KMS-11 (cell line): ENCODE measurements around the gene SGMS2.

Source experiments
- H2AFZ ChIP-seq: fragments of 200-600 bp; sonication (generic); 2 replicates; pipeline ENCODE4 v1.6.1; 2016; ENCODE audit warnings: antibody characterized with exemption, mixed run types, low read depth
- H3K27ac ChIP-seq: fragments of 200-600 bp; sonication (generic); 2 replicates; pipeline ENCODE4 v1.6.1; 2016; ENCODE audit warnings: mild to moderate bottlenecking, mixed run types
- H3K27me3 ChIP-seq: fragments of 200-600 bp; sonication (generic); 2 replicates; pipeline ENCODE4 v1.6.1; 2017; ENCODE audit warnings: mild to moderate bottlenecking, low read depth, mixed run types, moderate library complexity; ENCODE audit not compliant: insufficient read depth
- H3K36me3 ChIP-seq: fragments of 200-600 bp; sonication (generic); 2 replicates; pipeline ENCODE4 v1.6.1; 2017; ENCODE audit warnings: mild to moderate bottlenecking, mixed run types; ENCODE audit not compliant: insufficient read depth
- H3K4me1 ChIP-seq: fragments of 200-600 bp; sonication (generic); 2 replicates; pipeline ENCODE4 v1.6.1; 2016; ENCODE audit warnings: mild to moderate bottlenecking, low read depth, mixed run types; ENCODE audit not compliant: poor library complexity, severe bottlenecking
- H3K4me2 ChIP-seq: fragments of 200-600 bp; sonication (generic); 2 replicates; pipeline ENCODE4 v1.7.0; 2016; ENCODE audit warnings: mild to moderate bottlenecking, mixed run types
- H3K4me3 ChIP-seq: fragments of 200-600 bp; sonication (generic); IDR thresholded peaks from 2 replicates; pipeline ENCODE4 v1.6.1; 2017; ENCODE audit warnings: low read depth, low read length, mixed read lengths; ENCODE audit not compliant: insufficient read depth
- H3K79me2 ChIP-seq: fragments of 200-600 bp; sonication (generic); 2 replicates; pipeline ENCODE4 v1.6.1; 2016; ENCODE audit warnings: low read depth, mixed run types; ENCODE audit not compliant: insufficient read depth
- H3K9ac ChIP-seq: fragments of 200-600 bp; sonication (generic); 2 replicates; pipeline ENCODE4 v1.6.1; 2016; ENCODE audit warnings: mild to moderate bottlenecking, mixed run types
- H4K20me1 ChIP-seq: fragments of 200-600 bp; sonication (generic); 2 replicates; pipeline ENCODE4 v1.6.1; 2016; ENCODE audit warnings: mild to moderate bottlenecking, mixed run types; ENCODE audit not compliant: insufficient read depth
- TF ChIP-seq, protein P1 (sequence below): fragments of 200-600 bp; sonication (generic); conservative IDR thresholded peaks from 2 replicates; pipeline ENCODE4 v1.6.1; 2017; ENCODE audit warnings: low read depth, mild to moderate bottlenecking, antibody characterized with exemption, low read length, moderate library complexity, mixed read lengths

SGMS2 gene

GRCh38 chr4:107800706-107801105 is 24.0 kb upstream of the SGMS2 start:
- Histone ChIP-seq H4K20me1 (no peaks in the 10 kb centered on the region), H3K4me2 (no peak overlapping the region), H3K36me3 (no peaks in the 10 kb centered on the region), H3K4me3 (no peak overlapping the region), H3K9ac (no peak overlapping the region), H3K79me2 (no peaks in the 10 kb centered on the region), H3K4me1 (no peaks in the 10 kb centered on the region), H2AFZ (no peak overlapping the region), H3K27me3 (no peaks in the 10 kb centered on the region), H3K27ac (no peak overlapping the region)
- TF ChIP-seq, protein P1, sequence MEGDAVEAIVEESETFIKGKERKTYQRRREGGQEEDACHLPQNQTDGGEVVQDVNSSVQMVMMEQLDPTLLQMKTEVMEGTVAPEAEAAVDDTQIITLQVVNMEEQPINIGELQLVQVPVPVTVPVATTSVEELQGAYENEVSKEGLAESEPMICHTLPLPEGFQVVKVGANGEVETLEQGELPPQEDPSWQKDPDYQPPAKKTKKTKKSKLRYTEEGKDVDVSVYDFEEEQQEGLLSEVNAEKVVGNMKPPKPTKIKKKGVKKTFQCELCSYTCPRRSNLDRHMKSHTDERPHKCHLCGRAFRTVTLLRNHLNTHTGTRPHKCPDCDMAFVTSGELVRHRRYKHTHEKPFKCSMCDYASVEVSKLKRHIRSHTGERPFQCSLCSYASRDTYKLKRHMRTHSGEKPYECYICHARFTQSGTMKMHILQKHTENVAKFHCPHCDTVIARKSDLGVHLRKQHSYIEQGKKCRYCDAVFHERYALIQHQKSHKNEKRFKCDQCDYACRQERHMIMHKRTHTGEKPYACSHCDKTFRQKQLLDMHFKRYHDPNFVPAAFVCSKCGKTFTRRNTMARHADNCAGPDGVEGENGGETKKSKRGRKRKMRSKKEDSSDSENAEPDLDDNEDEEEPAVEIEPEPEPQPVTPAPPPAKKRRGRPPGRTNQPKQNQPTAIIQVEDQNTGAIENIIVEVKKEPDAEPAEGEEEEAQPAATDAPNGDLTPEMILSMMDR = no peak

DNA sequence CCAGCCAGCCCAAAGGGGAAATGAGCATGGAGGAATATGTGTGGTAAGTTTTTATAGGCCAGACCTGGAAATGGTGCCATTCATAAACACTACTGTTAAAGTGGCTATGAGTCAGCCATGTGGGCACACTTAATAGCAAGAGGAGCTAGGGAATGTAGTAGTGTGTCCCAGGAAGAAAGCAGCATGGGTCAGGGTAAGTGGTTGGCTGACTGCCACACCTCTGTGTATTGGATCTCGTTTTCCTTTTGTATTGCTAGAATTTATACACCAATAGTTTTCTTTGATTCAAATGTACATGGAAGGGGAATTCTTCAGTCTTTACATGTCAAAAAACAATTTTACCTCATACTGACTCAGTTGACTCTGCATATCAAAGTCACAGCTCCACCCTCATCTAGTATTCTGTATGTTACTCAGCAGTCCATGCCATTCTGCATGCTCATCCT is 22.9 kb upstream of the SGMS2 start:
- TF ChIP-seq, protein P1 = no peak
- Histone ChIP-seq H3K9ac (no peak overlapping the region), H4K20me1 (no peaks in the 10 kb centered on the region), H2AFZ (no peak overlapping the region), H3K27ac (no peak overlapping the region), H3K79me2 (no peaks in the 10 kb centered on the region), H3K4me2 (no peak overlapping the region), H3K4me1 (no peaks in the 10 kb centered on the region), H3K4me3 (no peak overlapping the region), H3K27me3 (no peaks in the 10 kb centered on the region), H3K36me3 (no peaks in the 10 kb centered on the region)

- no peaks in the 10 kb centered on the region for H3K36me3 ChIP-seq
- no peak overlapping the region for H3K27ac ChIP-seq
- H3K4me1 ChIP-seq = peaks cover 19% of the 10 kb centered on the region
- no peaks in the 10 kb centered on the region for H4K20me1 ChIP-seq
- no peaks in the 10 kb centered on the region for H3K27me3 ChIP-seq
- H3K9ac ChIP-seq = no peak overlapping the region
- H3K4me2 ChIP-seq = no peak overlapping the region
- H2AFZ ChIP-seq = no peak overlapping the region
- H3K4me3 ChIP-seq = no peak overlapping the region
- no peaks in the 10 kb centered on the region for H3K79me2 ChIP-seq
- TF ChIP-seq, protein P1 = no peak
Measured at GRCh38 chr4:107804956-107805355, 19.8 kb upstream of the SGMS2 start.

- TF ChIP-seq, protein P1 = no peak
- Histone ChIP-seq H3K27me3 (no peaks in the 10 kb centered on the region), H2AFZ (no peak overlapping the region), H3K4me1 (peaks cover 32% of the 10 kb centered on the region), H3K4me3 (no peak overlapping the region), H3K36me3 (no peaks in the 10 kb centered on the region), H3K4me2 (no peak overlapping the region), H3K9ac (no peak overlapping the region), H3K79me2 (no peaks in the 10 kb centered on the region), H4K20me1 (no peaks in the 10 kb centered on the region), H3K27ac (no peak overlapping the region)
Measured at GRCh38 chr4:107806196-107806595, 18.5 kb upstream of the SGMS2 start.

GRCh38 chr4:107808572-107808971 is 16.2 kb upstream of the SGMS2 start:
- Histone ChIP-seq H4K20me1 (no peaks in the 10 kb centered on the region), H3K27me3 (no peaks in the 10 kb centered on the region), H3K4me2 (no peak overlapping the region), H3K36me3 (no peaks in the 10 kb centered on the region), H3K27ac (no peak overlapping the region), H3K4me3 (no peak overlapping the region), H2AFZ (no peak overlapping the region), H3K9ac (no peak overlapping the region), H3K4me1 (peaks cover 38% of the 10 kb centered on the region), H3K79me2 (no peaks in the 10 kb centered on the region)
- TF ChIP-seq, protein P1 = no peak
